ENCODE results near the gene VPS51. TPM values are rescaled to one million over a fixed set of nuclear protein-coding genes. Genes with fewer than 3 reads are reported as not detected.
A peak's percentile ranks its signal among the peaks of the same experiment; 100 is the strongest.

Gene VPS51
- total RNA-seq, 3 donors from 2014 or later (not counting 1 experiment from before 2014, with no cell fraction given), result 180 to 197 (median 184) TPM

DNA sequence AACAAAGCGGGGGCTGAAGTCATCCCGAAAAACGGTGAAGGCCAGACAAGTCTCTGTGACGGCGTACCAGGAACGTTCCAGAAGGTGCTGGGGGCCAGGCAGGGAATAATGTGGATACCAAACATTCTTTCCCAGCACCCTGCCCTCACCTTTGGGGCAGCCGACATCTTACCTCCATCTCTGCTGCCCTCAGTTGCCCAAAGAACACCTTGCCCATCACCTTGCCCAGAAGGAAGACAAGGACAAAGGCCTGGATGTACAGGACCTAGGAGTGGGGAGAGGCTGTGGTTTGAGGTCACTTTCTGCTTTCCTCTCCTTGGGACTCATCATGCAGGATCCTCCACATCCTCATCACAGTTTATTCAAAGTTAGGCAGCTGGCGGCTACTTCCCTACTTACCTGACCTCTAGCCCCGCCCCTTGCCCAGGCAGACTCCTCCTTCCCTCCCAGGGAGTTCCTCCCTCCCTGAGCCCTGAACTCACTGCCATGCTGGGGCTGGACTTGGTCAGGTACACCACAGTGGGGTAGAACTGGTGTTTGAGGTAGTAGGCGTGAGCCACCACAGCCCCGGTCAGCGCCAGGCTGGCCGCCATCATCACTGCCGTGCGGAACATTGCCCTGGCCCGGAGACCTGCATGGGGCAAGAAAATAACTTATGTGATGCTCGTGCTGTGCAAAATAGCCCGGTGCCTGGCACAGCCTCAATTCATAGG is 37.1 kb downstream of the VPS51 start:
- Histone ChIP-seq H3K27ac (ENCODE audit: low read length) (peak overlapping the region; percentile 99), H3K36me3 (ENCODE audit: control insufficient read depth, insufficient read depth, low read length) (peaks cover 45% of the 10 kb centered on the region), H3K4me3 (ENCODE audit: low read length) (peak overlapping the region; percentile 92), H3K27me3 (ENCODE audit: control insufficient read depth, insufficient read depth, low read length) (no peaks in the 10 kb centered on the region), H3K4me1 (ENCODE audit: control insufficient read depth, insufficient read depth, low read length) (peaks cover 53% of the 10 kb centered on the region), H3K9me3 (ENCODE audit: control insufficient read depth, insufficient read depth, low read length) (no peaks in the 10 kb centered on the region)
- no peaks in the 10 kb centered on the region for H3K36me3 Mint-ChIP-seq
- H3K4me1 Mint-ChIP-seq, result peaks cover 32 to 52% of the 10 kb centered on the region in 2 donors
- peak overlapping the region; percentile 99 for H3K27ac Mint-ChIP-seq
- no peak for ATAC-seq
- H3K27me3 Mint-ChIP-seq (ENCODE audit: low read depth in 2 of 2), result no peaks in the 10 kb centered on the region
- 35% methylated on average over 17 of the region's 18 CpGs for WGBS (ENCODE audit: insufficient coverage)
- TF ChIP-seq, protein P1, sequence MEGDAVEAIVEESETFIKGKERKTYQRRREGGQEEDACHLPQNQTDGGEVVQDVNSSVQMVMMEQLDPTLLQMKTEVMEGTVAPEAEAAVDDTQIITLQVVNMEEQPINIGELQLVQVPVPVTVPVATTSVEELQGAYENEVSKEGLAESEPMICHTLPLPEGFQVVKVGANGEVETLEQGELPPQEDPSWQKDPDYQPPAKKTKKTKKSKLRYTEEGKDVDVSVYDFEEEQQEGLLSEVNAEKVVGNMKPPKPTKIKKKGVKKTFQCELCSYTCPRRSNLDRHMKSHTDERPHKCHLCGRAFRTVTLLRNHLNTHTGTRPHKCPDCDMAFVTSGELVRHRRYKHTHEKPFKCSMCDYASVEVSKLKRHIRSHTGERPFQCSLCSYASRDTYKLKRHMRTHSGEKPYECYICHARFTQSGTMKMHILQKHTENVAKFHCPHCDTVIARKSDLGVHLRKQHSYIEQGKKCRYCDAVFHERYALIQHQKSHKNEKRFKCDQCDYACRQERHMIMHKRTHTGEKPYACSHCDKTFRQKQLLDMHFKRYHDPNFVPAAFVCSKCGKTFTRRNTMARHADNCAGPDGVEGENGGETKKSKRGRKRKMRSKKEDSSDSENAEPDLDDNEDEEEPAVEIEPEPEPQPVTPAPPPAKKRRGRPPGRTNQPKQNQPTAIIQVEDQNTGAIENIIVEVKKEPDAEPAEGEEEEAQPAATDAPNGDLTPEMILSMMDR (IDR thresholded peaks at IDR 0.05), result no peak
- DNase-seq, result peak in 1 of 2 donors; percentile 61
- H3K4me3 Mint-ChIP-seq, result peak overlapping the region; percentile 98
- no peaks in the 10 kb centered on the region for H3K9me3 Mint-ChIP-seq
- intact Hi-C loops (cut with micrococcal nuclease), result no loop called here

DNA sequence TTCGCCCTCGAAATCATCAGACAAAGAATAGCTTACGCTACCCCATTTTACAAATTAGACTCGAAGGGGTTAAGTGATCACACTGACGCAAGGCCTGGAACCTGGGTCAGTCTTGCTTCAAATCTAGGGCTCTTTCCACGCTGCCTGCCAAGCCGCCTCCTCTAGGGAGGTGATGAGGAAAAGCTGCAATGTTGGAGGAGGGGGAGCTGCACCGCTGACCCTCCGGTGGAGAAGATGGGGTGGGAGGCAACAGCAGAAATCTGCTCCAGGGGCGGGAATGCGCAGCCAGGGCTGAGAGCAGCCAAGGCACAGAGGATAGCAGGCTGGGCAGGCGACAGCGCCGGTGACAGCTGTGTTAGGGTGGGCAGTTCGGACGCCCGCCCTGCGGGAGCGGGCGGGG is 37.7 kb downstream of the VPS51 start:
- WGBS (ENCODE audit: insufficient coverage), result 0% methylated on average over 18 of the region's 20 CpGs
- peaks cover 53% of the 10 kb centered on the region for H3K4me1 ChIP-seq (ENCODE audit: control insufficient read depth, insufficient read depth, low read length)
- peak overlapping the region; percentile 99 for H3K27ac Mint-ChIP-seq
- peaks cover 32 to 52% of the 10 kb centered on the region in 2 donors for H3K4me1 Mint-ChIP-seq
- peak overlapping the region; percentile 99 for H3K27ac ChIP-seq (ENCODE audit: low read length)
- DNase-seq, result peak in 1 of 2 donors; percentile 31
- intact Hi-C loops (cut with micrococcal nuclease), result loop anchor here (2.0 kb wide), 1 partner anchor 17 kb away; the partner anchor contains the start of gene ZNHIT2
- no peaks in the 10 kb centered on the region for H3K27me3 Mint-ChIP-seq (ENCODE audit: low read depth in 2 of 2)
- TF ChIP-seq, protein P1 (IDR thresholded peaks at IDR 0.05), result no peak
- no peaks in the 10 kb centered on the region for H3K36me3 Mint-ChIP-seq
- H3K27me3 ChIP-seq (ENCODE audit: control insufficient read depth, insufficient read depth, low read length), result no peaks in the 10 kb centered on the region
- ATAC-seq, result no peak
- peak overlapping the region; percentile 92 for H3K4me3 ChIP-seq (ENCODE audit: low read length)
- peaks cover 39% of the 10 kb centered on the region for H3K36me3 ChIP-seq (ENCODE audit: control insufficient read depth, insufficient read depth, low read length)
- no peaks in the 10 kb centered on the region for H3K9me3 ChIP-seq (ENCODE audit: control insufficient read depth, insufficient read depth, low read length)
- H3K9me3 Mint-ChIP-seq, result no peaks in the 10 kb centered on the region
- H3K4me3 Mint-ChIP-seq, result peak overlapping the region; percentile 98

DNA sequence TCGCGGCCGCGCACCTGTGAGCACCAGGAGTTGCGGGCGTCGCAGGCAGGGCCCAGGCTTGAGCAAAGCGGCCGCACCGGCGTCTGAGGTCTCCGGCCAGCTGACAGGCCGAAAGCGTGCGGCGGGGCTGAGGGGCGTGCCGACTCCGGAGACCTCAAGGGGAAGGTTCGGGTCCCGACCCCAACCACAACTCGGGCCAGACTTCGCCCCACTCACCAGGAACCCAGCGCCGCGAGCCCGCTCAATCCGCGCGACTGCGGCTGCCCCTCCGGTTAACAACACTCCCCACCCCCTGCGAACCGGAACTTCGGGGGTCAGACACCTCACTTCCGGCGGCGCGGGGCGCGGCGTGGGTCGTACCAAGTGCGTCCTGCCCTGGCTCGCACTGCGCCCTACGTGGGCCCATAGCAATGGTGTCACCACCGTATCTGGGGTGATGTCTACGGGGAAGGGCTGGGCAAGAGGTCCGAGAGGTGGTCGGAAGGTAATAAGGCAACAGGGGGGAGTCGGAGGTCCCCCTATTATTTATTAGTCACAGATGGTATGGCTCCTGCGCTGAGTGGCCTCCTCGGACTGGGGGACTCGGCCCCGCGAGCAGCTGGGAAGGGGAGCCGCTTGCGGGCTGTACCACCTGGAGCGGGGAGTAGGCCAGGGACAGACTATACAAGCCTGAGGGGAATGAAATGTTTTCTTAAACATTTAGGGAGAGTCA is 38.4 kb downstream of the VPS51 start, which contains the start of gene SYVN1:
TSS of gene SYVN1 (minus strand) at position 280 of the 712 bp plus-strand sequence. CDS start 918 bp downstream, outside the sequence.
- peak within 1 kb of the TSS; percentile 99 for H3K27ac Mint-ChIP-seq
- under 1% methylated on average over 60 of the region's 60 CpGs for WGBS (ENCODE audit: insufficient coverage)
- TF ChIP-seq, protein P1 (IDR thresholded peaks at IDR 0.05), result no peak
- peak; percentile 75 to 90 (median 82) for ATAC-seq
- H3K9me3 ChIP-seq (ENCODE audit: control insufficient read depth, insufficient read depth, low read length), result no peaks in the 10 kb centered on the region
- no peaks in the 10 kb centered on the region for H3K27me3 Mint-ChIP-seq (ENCODE audit: low read depth in 2 of 2)
- peak; percentile 91 to 95 for DNase-seq
- peaks cover 53% of the 10 kb centered on the region for H3K4me1 ChIP-seq (ENCODE audit: control insufficient read depth, insufficient read depth, low read length)
- no peaks in the 10 kb centered on the region for H3K9me3 Mint-ChIP-seq
- intact Hi-C loops (cut with micrococcal nuclease), result loop anchor here (2.0 kb wide), 1 partner anchor 18 kb away; the partner anchor contains the start of gene ZNHIT2
- no peaks in the 10 kb centered on the region for H3K27me3 ChIP-seq (ENCODE audit: control insufficient read depth, insufficient read depth, low read length)
- H3K36me3 Mint-ChIP-seq, result no peaks in the 10 kb centered on the region
- peak within 1 kb of the TSS; percentile 92 for H3K4me3 ChIP-seq (ENCODE audit: low read length)
- peak within 1 kb of the TSS; percentile 99 for H3K27ac ChIP-seq (ENCODE audit: low read length)
- peak within 1 kb of the TSS; percentile 98 for H3K4me3 Mint-ChIP-seq
- H3K36me3 ChIP-seq (ENCODE audit: control insufficient read depth, insufficient read depth, low read length), result peaks cover 32% of the 10 kb centered on the region
- H3K4me1 Mint-ChIP-seq, result peaks cover 32 to 52% of the 10 kb centered on the region in 2 donors

Data from natural killer cell (primary cell).